GM19025 (cell line): ENCODE results near the gene CCDC142.

Experiments
- ATAC-seq: cut with Tn5 transposase; IDR thresholded peaks from one replicate; pipeline ENCODE4 v1.9.1; 2021; ENCODE audit warnings: mild to moderate bottlenecking, low read depth, moderate library complexity; ENCODE audit not compliant: unreplicated experiment

Gene CCDC142, protein sequence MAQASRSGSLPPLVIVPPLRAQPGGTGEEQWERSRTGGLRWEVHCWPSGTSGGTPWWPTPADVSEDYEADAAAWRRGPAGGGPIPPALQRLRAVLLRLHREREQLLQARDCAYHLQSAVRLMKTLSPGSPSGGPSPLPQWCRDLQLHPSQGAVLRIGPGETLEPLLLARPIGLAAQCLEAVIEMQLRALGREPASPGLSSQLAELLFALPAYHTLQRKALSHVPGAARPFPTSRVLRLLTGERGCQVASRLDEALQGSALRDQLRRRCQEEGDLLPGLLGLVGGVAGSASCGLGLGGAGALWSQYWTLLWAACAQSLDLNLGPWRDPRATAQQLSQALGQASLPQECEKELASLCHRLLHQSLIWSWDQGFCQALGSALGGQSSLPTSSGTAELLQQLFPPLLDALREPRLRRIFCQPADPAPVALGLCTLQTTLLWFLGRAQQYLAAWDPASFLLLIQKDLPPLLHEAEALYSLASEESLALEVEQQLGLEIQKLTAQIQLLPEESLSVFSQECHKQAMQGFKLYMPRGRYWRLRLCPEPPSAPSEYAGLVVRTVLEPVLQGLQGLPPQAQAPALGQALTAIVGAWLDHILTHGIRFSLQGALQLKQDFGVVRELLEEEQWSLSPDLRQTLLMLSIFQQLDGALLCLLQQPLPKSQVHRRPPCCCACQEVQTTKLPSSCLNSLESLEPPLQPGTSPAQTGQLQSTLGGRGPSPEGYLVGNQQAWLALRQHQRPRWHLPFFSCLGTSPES

DNA sequence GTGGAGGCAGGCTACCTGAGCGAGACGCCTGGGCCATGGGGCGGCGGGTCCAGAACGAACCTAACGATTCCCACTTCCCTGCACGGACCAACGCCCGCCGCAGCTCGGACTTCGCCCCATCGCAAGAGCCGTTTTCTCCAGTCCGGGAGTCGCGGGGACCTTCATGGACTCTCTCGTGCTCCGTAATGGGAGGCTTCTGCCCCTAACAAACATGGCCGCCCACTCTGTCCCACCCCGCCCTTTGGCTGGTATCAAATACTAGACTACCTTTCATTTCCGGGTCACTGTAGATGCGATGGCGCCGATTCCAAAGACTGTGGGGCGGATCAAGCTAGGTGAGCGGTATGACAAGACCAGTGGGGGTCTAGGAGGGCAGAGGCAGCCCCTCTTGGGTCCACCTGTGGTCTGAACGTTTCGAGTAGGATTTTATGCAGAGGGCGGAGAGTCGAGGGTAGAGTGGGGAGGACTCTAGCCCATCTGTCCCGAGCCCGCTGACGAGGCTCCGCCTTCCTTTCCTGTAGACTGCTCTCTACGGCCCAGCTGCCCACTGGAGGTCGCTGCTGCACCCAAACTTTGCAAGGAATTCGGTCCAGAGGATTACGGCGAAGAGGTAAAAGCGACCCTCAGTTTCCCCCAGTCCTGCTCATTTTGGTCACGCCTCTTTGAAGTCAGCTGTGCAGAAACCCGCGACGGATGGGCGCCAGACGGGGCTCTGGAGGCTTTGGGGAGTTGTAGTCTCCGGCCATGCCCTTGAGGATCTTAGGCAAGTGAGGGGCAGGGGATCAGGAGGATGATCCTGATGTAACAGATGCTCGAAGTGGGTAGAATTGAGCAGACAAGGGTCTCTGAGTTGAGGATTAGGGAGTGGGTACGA, at the start of gene CCDC142, which contains the start of gene TTC31:
Gene CCDC142 (minus strand): TSS at position 198 of the 874 bp plus-strand sequence. CDS start 161 bp downstream, at position 37.
Gene TTC31 (plus strand): TSS at position 281 of the 874 bp plus-strand sequence. CDS start 15 bp downstream, at position 296.
- ATAC-seq, result peak; percentile 82

DNA sequence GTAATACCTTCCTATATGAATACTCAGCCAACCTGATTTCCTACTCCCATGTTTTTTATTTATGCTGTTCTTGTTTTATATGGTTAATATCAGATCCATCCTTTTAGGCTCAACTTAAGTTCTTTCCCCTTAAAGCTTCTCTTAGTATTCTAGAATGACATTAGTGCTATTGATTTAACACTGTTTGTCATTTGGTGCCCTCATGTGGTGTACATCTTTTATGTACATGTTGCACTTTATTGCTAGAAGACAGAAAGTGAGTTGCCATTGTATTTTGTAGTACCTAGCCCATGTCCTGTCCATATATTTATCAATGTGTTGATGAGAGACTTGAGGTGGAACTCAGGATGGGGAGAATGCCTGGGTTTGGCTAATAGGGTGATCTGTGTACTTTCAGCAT, 49.4 kb upstream of the CCDC142 start:
- no peak for ATAC-seq

- no peak for ATAC-seq
Measured at GRCh38 chr2:74531666-74532065, 48.9 kb upstream of the CCDC142 start.

GRCh38 chr2:74530239-74531187, 47.7 kb upstream of the CCDC142 start:
- ATAC-seq, result peak; percentile 30

- ATAC-seq, result peak; percentile 81
Measured at GRCh38 chr2:74529357-74530238, 46.8 kb upstream of the CCDC142 start, which contains the start of the genes AUP1 and HTRA2. TSS of gene AUP1 (minus strand) at chr2:74529706. CDS start at chr2:74529629, 77 bp downstream. TSS of gene HTRA2 (plus strand) at chr2:74529933. CDS start at chr2:74530007, 74 bp downstream.

GRCh38 chr2:74528600-74529356, 46.0 kb upstream of the CCDC142 start:
- ATAC-seq, result no peak

DNA sequence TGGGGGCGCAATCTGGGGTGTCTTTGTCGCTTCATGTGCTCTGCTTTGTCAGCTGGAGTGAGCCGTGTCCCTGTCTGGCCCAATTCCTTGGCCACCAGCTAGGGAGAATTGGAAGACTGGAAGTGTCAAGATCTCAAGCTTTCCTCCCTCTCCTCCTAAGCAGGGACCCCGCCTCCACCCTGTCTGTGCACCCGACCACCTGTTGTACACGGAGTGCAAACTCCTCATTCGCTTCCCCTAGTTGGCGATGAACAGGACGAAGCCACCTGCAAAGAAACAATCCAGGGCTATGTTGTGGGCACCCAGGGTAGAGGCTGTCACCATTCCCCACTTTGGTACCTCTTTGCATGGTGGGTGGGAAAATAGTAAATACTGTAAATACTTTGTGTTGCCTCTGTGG, 44.9 kb upstream of the CCDC142 start:
- no peak for ATAC-seq

DNA sequence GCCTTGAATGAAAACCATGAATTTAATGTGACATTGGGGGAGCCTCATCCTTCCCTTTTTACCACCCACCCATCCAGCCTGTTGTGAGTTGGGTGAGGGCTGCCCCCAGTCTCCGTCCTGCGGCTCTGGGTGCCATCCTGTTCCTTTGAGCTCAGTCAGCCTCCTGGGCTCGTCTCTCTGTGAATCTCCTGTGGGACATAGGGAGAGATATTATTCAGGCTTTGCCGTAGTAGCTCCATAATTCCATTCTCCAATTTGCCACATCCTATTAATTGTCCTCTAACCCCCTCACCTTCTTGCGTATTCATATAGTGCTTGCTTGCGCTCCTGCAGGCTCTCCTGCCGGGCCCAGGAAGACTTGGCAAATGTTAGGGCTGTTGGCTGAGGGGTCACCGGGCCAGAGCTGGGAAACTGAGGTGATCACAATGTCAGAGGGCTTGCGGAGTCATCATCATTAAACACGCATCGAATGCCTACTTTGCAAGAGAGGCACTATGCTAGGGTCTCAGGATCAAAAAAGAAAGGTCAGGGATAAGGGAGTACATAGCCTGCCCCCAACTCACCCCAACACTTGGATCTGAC, 43.9 kb upstream of the CCDC142 start:
- no peak for ATAC-seq

- ATAC-seq, result no peak
Measured at GRCh38 chr2:74525717-74526648, 43.2 kb upstream of the CCDC142 start, which contains the start of gene DQX1. TSS of gene DQX1 (minus strand) at chr2:74526231. CDS start at chr2:74525729, 502 bp downstream.

DNA sequence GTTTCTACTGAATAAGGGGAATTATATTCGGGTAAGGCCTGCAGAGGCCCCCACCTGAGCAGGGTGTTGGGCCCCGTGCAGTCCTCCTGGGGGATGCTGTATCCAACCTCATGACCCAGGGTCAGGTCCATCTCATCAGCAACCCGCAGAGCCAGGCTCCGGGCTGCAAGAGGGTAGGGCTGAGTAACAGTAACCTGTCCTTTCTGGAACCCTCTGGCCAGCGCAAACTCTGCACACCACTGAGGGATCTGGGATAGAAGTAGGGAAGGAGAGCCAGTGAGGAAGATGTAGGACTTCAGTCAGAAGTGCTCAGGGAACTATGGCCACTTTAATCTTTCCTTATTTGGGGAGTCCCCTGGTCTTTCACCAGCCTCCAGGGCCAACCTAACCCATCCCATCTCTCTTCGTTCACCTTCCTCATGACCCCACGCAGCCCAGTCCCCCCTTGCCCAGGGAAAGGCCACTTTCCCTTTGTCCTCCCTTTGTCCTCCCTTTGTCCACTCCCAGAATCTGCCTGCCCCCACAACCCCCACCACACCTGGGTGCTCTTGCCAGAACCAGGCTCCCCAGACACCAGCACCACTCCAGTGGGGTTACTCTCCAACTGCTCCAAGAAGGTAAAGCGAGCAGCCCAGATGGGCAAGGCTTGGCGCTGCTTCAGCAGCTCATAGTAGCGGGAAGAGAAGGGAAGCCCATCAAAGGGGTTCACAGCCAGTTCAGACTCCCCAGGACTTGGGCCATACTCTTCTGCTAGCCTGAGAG, 42.3 kb upstream of the CCDC142 start:
- ATAC-seq, result no peak

GRCh38 chr2:74524005-74524404, 41.2 kb upstream of the CCDC142 start:
- no peak for ATAC-seq

- no peak for ATAC-seq
Measured at GRCh38 chr2:74522516-74522915, 39.7 kb upstream of the CCDC142 start.

- ATAC-seq, result no peak
Measured at GRCh38 chr2:74516650-74517049, 33.9 kb upstream of the CCDC142 start.

GRCh38 chr2:74515981-74516633, 33.3 kb upstream of the CCDC142 start:
- ATAC-seq, result peak; percentile 75
